Type B pancreatic cell (in vitro differentiated cells): ENCODE results near the gene BDKRB2. TPM values are rescaled to one million over a fixed set of nuclear protein-coding genes. Genes with fewer than 3 reads are reported as not detected.
A peak's percentile ranks its signal among the peaks of the same experiment; 100 is the strongest.

Experiments
- DNase-seq: peaks from one replicate; pipeline ENCODE4 v3.0.0; 2021; ENCODE audit warnings: mixed read lengths; ENCODE audit not compliant: unreplicated experiment; ENCODE audit errors: extremely low spot score
- H3K27ac Mint-ChIP-seq: 2 replicates; pipeline ENCODE4 v1.8.0; 2021; ENCODE audit warnings: mild to moderate bottlenecking, mixed read lengths
- H3K27me3 Mint-ChIP-seq: 2 replicates; pipeline ENCODE4 v1.8.0; 2021; ENCODE audit warnings: mixed read lengths
- H3K36me3 Mint-ChIP-seq: 2 replicates; pipeline ENCODE4 v1.8.0; 2021; ENCODE audit warnings: mixed read lengths
- H3K4me1 Mint-ChIP-seq: one replicate; pipeline ENCODE4 v1.8.0; 2021; ENCODE audit warnings: mixed read lengths; ENCODE audit not compliant: unreplicated experiment
- H3K4me3 Mint-ChIP-seq: 2 replicates; pipeline ENCODE4 v1.8.0; 2021; ENCODE audit warnings: mild to moderate bottlenecking, mixed read lengths
- H3K9me3 Mint-ChIP-seq: 2 replicates; pipeline ENCODE4 v1.8.0; 2021; ENCODE audit warnings: mixed read lengths
- CTCF ChIP-seq: fragments of 200-600 bp; sonication (generic); conservative IDR thresholded peaks from 2 replicates; pipeline ENCODE4 v1.5.0; 2021; ENCODE audit warnings: antibody characterized with exemption, mild to moderate bottlenecking
- total RNA-seq: library from RNA; stranded (reverse); gene quantifications from 2 replicates; pipeline ENCODE4 v1.2.1, GENCODE V29; 2021; ENCODE audit warnings: low replicate concordance

The BDKRB2 gene
- total RNA-seq, 1 donor from 2014 or later = 2.1 TPM

- DNase-seq = no peak
- H3K4me3 Mint-ChIP-seq = no peak overlapping the region
- peak overlapping the region; percentile 69 for H3K27ac Mint-ChIP-seq
- peaks cover 23% of the 10 kb centered on the region for H3K4me1 Mint-ChIP-seq
- no peaks in the 10 kb centered on the region for H3K27me3 Mint-ChIP-seq
- peaks cover 7% of the 10 kb centered on the region for H3K9me3 Mint-ChIP-seq
- no peak for TF ChIP-seq CTCF
- H3K36me3 Mint-ChIP-seq = no peaks in the 10 kb centered on the region
Observed at GRCh38 chr14:96273629-96274028, 69.0 kb downstream of the BDKRB2 start.

DNA sequence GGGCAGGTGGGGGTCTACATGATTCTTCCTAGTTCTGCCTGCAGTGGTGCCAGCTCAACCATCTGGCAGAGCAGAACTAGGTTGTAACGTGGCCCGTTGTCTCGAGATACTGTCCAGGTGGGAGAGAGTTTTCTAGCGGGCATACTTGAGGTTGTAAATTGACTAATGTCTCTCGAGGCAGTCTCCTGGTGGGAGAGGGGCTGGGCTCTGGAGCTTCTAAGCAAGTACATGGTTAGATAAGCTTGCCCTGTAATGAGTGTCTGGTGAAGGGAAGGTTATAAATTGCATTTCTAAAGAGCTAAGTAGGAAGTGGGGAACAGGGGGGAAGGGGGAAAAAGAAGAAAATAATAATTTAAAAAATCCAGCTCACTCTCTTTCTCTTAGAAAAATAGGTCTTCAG, 69.5 kb downstream of the BDKRB2 start:
- DNase-seq = no peak
- H3K27me3 Mint-ChIP-seq = no peaks in the 10 kb centered on the region

GRCh38 chr14:96274543-96274942, 69.9 kb downstream of the BDKRB2 start:
- Mint-ChIP-seq H3K4me3 (no peak overlapping the region), H3K36me3 (no peaks in the 10 kb centered on the region), H3K9me3 (peaks cover 7% of the 10 kb centered on the region), H3K27ac (peak overlapping the region; percentile 69), H3K4me1 (peaks cover 23% of the 10 kb centered on the region), H3K27me3 (no peaks in the 10 kb centered on the region)
- no peak for TF ChIP-seq CTCF
- no peak for DNase-seq

More for the DNA sequence above, 69.5 kb downstream of the BDKRB2 start:
- peak overlapping the region; percentile 69 for H3K27ac Mint-ChIP-seq
- H3K36me3 Mint-ChIP-seq = no peaks in the 10 kb centered on the region
- TF ChIP-seq CTCF = no peak
- H3K9me3 Mint-ChIP-seq = peaks cover 7% of the 10 kb centered on the region
- H3K4me1 Mint-ChIP-seq = peaks cover 23% of the 10 kb centered on the region
- no peak overlapping the region for H3K4me3 Mint-ChIP-seq

DNA sequence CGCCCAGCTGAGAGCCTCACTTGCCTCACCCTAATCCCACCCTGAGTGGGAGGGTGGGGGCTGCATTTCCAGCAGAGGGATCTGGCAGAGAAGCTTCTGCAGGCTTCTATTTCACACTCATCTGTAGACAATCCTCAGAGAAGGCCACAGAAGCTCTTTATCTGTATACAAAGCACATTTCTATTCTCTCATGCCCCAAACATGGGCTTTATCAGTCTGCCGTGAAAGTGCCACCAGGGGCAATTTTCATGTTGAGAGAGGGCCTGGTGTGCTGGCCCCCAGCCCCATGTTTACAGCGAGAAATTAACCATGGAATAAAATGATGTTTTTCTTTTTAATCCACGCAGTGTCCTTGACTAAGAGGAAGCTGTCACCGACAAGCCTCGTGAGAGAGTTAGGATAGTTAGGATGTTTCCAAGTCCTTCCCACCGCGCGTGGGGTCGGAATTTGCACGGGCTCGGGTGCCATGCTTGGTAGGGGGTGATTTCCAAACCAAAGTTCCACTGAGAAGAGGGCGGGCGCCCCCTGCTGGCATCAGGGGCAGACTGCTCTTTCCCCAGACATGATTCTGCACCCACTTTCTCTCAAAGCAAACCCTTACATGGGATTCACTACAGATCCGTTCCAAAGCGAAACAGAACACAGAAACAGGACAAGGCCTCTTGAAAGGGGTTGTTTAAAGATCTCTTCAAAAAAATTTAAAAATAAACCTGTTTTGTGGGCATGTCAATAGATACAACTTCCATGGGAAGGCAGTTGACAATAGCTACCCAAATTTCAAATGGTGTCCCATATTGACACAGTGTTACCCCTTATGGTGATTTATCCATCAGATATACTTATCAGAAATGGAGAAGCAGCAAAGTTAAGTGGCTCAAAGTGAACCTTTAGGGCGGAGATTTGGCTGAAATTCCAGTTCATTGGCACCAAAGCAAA, 70.8 kb downstream of the BDKRB2 start:
- peak; percentile 84 for DNase-seq
- Mint-ChIP-seq H3K36me3 (no peaks in the 10 kb centered on the region), H3K4me3 (peak overlapping the region; percentile 41), H3K27me3 (no peaks in the 10 kb centered on the region), H3K27ac (peak overlapping the region; percentile 34), H3K4me1 (peaks cover 23% of the 10 kb centered on the region), H3K9me3 (peaks cover 7% of the 10 kb centered on the region)
- peak; percentile 97 for TF ChIP-seq CTCF

GRCh38 chr14:96277890-96278289, 73.3 kb downstream of the BDKRB2 start:
- Mint-ChIP-seq H3K4me3 (no peak overlapping the region), H3K9me3 (no peaks in the 10 kb centered on the region), H3K4me1 (peaks cover 23% of the 10 kb centered on the region), H3K36me3 (no peaks in the 10 kb centered on the region), H3K27ac (no peak overlapping the region), H3K27me3 (no peaks in the 10 kb centered on the region)
- no peak for TF ChIP-seq CTCF
- no peak for DNase-seq
